HepG2 (cell line): ENCODE data around the gene CCND2. TPM values are rescaled to one million over a fixed set of nuclear protein-coding genes. Genes with fewer than 3 reads are reported as not detected.
A peak's percentile ranks its signal among the peaks of the same experiment; 100 is the strongest.

Experiments used
- ATAC-seq: fragments of 200-7000 bp; cut with Tn5 transposase; 3 replicates; pipeline ENCODE4 v1.9.1; 2020; ENCODE audit warnings: mild to moderate bottlenecking, moderate library complexity
- BruUV-seq: library from RNA; stranded (reverse); fragments of 400-500 nt; replicated peaks from 2 replicates; lab custom pipeline; 2021; lab: Mats Ljungman, UMichigan
- CTCF ChIA-PET: fragments of 300-600 bp; formaldehyde crosslinking; extraction: SDS; loops from one replicate; lab custom pipeline; 2021; ENCODE audit warnings: low total read pairs, inconsistent platforms, low intra/inter-chr PET ratio; lab: Yijun Ruan, JAX
- POLR2A ChIA-PET: fragments of 350-600 bp; sonication (Branson Sonifier 250); formaldehyde crosslinking; loops from one replicate; lab custom pipeline; 2020; ENCODE audit warnings: antibody characterized with exemption, inconsistent platforms; lab: Yijun Ruan, JAX
- DNase-seq: peaks from one replicate; pipeline ENCODE4 v3.0.0-alpha.2; 2015; ENCODE audit warnings: low spot score
- FAIRE-seq: peaks from 3 replicates; lab custom pipeline; 2011; peaks lifted over from hg19 to GRCh38; lab: Jason Lieb, UNC
- H2AFZ ChIP-seq: one replicate; pipeline ENCODE4 v1.6.1; 2011; ENCODE audit warnings: low read length, inconsistent platforms
- H3K27ac ChIP-seq: fragments of 300-600 bp; 3 replicates; pipeline ENCODE4 v1.8.0; 2011; ENCODE audit warnings: mixed run types, mild to moderate bottlenecking, mixed read lengths, low read length, inconsistent platforms; ENCODE audit not compliant: insufficient read depth; ENCODE audit errors: extremely low read length
- H3K27me3 ChIP-seq, 2 experiments: fragments of 200-600 bp in 1 of 2; 2 replicates in 1 of 2; 3 replicates in 1 of 2; pipeline versions ENCODE4 v1.6.0 to v1.8.0; 2011; ENCODE audit warnings: low read length in 2 of 2, mild to moderate bottlenecking in 2 of 2, moderate library complexity in 2 of 2, inconsistent platforms in 1 of 2; ENCODE audit not compliant: insufficient read depth in 2 of 2, control insufficient read depth in 1 of 2
- H3K36me3 ChIP-seq, 2 experiments: fragments of 200-600 bp in 1 of 2; replicated peaks in 1 of 2; 2 replicates in 1 of 2; 3 replicates in 1 of 2; pipeline versions ENCODE4 v1.5.1 to v1.8.0; 2011; ENCODE audit warnings: low read length in 2 of 2, inconsistent platforms in 1 of 2; ENCODE audit not compliant: insufficient read depth in 2 of 2, control insufficient read depth in 1 of 2
- H3K4me1 ChIP-seq: 2 replicates; pipeline ENCODE4 v1.5.1; 2012; ENCODE audit warnings: low read length, inconsistent platforms; ENCODE audit not compliant: insufficient read depth
- H3K4me2 ChIP-seq: 2 replicates; pipeline ENCODE4 v1.6.0; 2011; ENCODE audit warnings: low read depth, low read length, inconsistent platforms
- H3K4me3 ChIP-seq, 3 experiments: fragments of 200-600 bp in 1 of 3; sonication (generic), shearing (Covaris generic) in 1 of 3; replicated peaks in 1 of 3; 2 replicates each; pipeline ENCODE4 v1.5.1; 2011 to 2016; ENCODE audit warnings: low read length in 3 of 3, inconsistent platforms in 2 of 3, low read depth in 2 of 3, mild to moderate bottlenecking in 2 of 3, control low read depth in 1 of 3, mixed read lengths in 1 of 3; ENCODE audit not compliant: insufficient read depth in 1 of 3
- H3K79me2 ChIP-seq: one replicate; pipeline ENCODE4 v1.6.1; 2011; ENCODE audit warnings: low read length, inconsistent platforms; ENCODE audit not compliant: insufficient read depth
- H3K9ac ChIP-seq: 2 replicates; pipeline ENCODE4 v1.6.0; 2011; ENCODE audit warnings: mild to moderate bottlenecking, low read depth, low read length, inconsistent platforms; ENCODE audit not compliant: insufficient read depth
- H3K9me3 ChIP-seq: 2 replicates; pipeline ENCODE4 v1.5.1; 2012; ENCODE audit warnings: mild to moderate bottlenecking, low read length
- H4K20me1 ChIP-seq: 2 replicates; pipeline ENCODE4 v1.6.0; 2011; ENCODE audit warnings: inconsistent platforms, mild to moderate bottlenecking, low read length, moderate library complexity; ENCODE audit not compliant: insufficient read depth
- ATF7 ChIP-seq, 2 experiments: fragments of 450-650 bp in 1 of 2; sonication (generic) in 1 of 2; formaldehyde crosslinking in 1 of 2; IDR thresholded peaks; 2 replicates each; pipeline versions ENCODE4 v1.4.0 to v1.6.1; 2016 to 2020; ENCODE audit warnings: antibody characterized with exemption in 1 of 2, mild to moderate bottlenecking in 1 of 2, missing genetic modification reagents in 1 of 2
- FIP1L1 ChIP-seq: fragments of 200-400 bp; formaldehyde crosslinking; IDR thresholded peaks from 2 replicates; pipeline ENCODE4 v1.6.1; 2018; ENCODE audit warnings: low read depth, mild to moderate bottlenecking, low read length, moderate library complexity, borderline replicate concordance; ENCODE audit not compliant: insufficient read depth
- HDAC2 ChIP-seq: sonication (generic); formaldehyde crosslinking; IDR thresholded peaks from 2 replicates; pipeline ENCODE4 v1.4.0; 2020; ENCODE audit warnings: missing genetic modification reagents
- HNF1B ChIP-seq: sonication (generic); formaldehyde crosslinking; IDR thresholded peaks from 2 replicates; pipeline ENCODE4 v1.5.1; 2020; ENCODE audit warnings: mild to moderate bottlenecking, moderate library complexity, missing genetic modification reagents
- KDM3A ChIP-seq: IDR thresholded peaks from 2 replicates; pipeline ENCODE4 v1.6.1; 2018; ENCODE audit warnings: low read depth, missing compliant biosample characterization
- NR1H2 ChIP-seq: sonication (generic); formaldehyde crosslinking; IDR thresholded peaks from 2 replicates; pipeline ENCODE4 v1.8.1; 2022; ENCODE audit warnings: low read depth, missing genetic modification reagents, borderline replicate concordance
- THRA ChIP-seq: sonication (generic); formaldehyde crosslinking; IDR thresholded peaks from 2 replicates; pipeline ENCODE4 v1.4.0; 2020; ENCODE audit warnings: missing genetic modification reagents, borderline replicate concordance
- ZNF143 ChIP-seq: sonication (generic); formaldehyde crosslinking; IDR thresholded peaks from 2 replicates; pipeline ENCODE4 v1.4.0; 2020; ENCODE audit warnings: missing genetic modification reagents
- ZNF333 ChIP-seq: sonication (generic); formaldehyde crosslinking; IDR thresholded peaks from 2 replicates; pipeline ENCODE4 v1.4.0; 2020; ENCODE audit warnings: mild to moderate bottlenecking, missing genetic modification reagents, borderline replicate concordance
- ZNF614 ChIP-seq: IDR thresholded peaks from 2 replicates; pipeline ENCODE4 v1.6.1; 2018; ENCODE audit warnings: missing biosample characterization, missing genetic modification reagents, inconsistent platforms, borderline replicate concordance
- ZNF615 ChIP-seq: sonication (generic); formaldehyde crosslinking; IDR thresholded peaks from 2 replicates; pipeline ENCODE4 v1.5.0; 2020; ENCODE audit warnings: mild to moderate bottlenecking, missing genetic modification reagents, borderline replicate concordance
- WGBS: methylation state at CpG from one replicate; pipeline ENCODE4 v1.1.6; 2017; ENCODE audit warnings: low lambda C conversion rate; 5-methylcytosine and 5-hydroxymethylcytosine counted together
- in situ Hi-C: cut with HindIII; loops from 2 replicates; pipeline ENCODE4 v1.10.0; 2017; ENCODE audit warnings: low pct_unique_long_range_greater_than_20kb; ENCODE audit not compliant: extremely low pct_ligation_motif_present
- intact Hi-C: fragments of 100-400 bp; cut with micrococcal nuclease; formaldehyde crosslinking; loops from one replicate; pipeline ENCODE4 v1.10.0; 2022; ENCODE audit not compliant: unreplicated experiment
- polyA plus RNA-seq, 8 experiments: library from polyadenylated mRNA; depleted of rRNA in 3 of 8; stranded (reverse) in 7 of 8; unstranded in 1 of 8; fragments of >200 nt; fragmentation: Illumina TruSeq in 4 of 8; extraction: Trizol in 4 of 8; gene quantifications; 2 replicates each; pipeline versions ENCODE4 v1.2.1 to v1.2.3, GENCODE V29; 2011 to 2016; ENCODE audit warnings: low read depth in 4 of 8, missing spikeins in 1 of 8, mixed read lengths in 1 of 8; ENCODE audit not compliant: insufficient read depth in 1 of 8
- total RNA-seq, 5 experiments: library from RNA; depleted of rRNA; stranded (reverse); fragments of >200 nt; fragmentation: Illumina TruSeq; extraction: Trizol; gene quantifications; 2 replicates each; pipeline ENCODE4 v1.2.3, GENCODE V29; 2016; ENCODE audit warnings: low read depth in 1 of 5
- TF ChIP-seq, protein P1 (sequence below): IDR thresholded peaks from 2 replicates; pipeline ENCODE4 v1.6.1; 2016; ENCODE audit warnings: low read depth

Gene CCND2
- total and polyA plus RNA-seq, 2 of the 13 experiments (the other 11 are each of a cell fraction or from before 2014, with no cell fraction given) = 0.61 to 1.4 TPM

DNA sequence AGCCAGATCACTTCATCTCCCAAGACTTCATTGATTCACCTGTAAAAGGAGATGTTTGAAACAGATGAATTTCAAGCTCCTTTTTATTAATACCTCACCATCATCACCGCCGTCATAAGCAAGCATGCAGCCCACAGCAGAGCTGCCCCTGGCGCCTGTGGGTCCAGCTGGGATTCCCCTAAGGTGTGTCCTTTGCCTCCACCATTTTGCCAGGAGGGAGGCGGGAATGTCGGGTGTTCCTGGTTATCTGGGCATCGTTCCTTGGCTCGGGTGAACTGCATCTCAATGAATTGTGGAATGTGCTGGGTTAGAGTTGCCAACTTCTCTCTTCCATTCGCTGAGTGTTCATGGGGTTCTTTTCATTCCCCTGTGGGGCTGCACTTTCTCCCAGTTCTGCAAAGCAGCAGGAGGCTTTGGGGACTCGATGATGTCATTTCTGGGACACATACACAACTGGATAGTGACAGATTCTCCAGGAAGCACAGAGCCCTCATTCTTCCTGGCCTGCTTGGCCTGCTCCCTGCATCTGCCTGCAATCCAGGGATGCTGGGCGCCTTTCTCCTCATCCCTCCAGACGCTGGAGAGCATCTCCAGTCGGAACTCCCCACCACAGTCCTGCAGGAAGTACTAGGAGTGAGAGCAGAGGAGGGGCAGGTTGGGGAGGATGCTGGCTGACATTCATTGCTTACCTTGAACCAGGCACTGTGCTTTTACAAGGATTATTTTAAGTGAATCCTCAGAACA is 10.1 kb downstream of the CCND2 start:
- Histone ChIP-seq H2AFZ (no peak overlapping the region), H3K4me3 (no peak overlapping the region), H3K79me2 (no peaks in the 10 kb centered on the region), H3K36me3 (no peaks in the 10 kb centered on the region), H3K4me1 (peaks cover 8% of the 10 kb centered on the region; the same call in 1 of the 2 replicates), H3K27ac (no peak overlapping the region), H3K27me3 (peaks cover 6 to 55% of the 10 kb centered on the region in 2 experiments; a peak in 4 of 5 replicates), H3K9ac (no peak overlapping the region), H4K20me1 (no peaks in the 10 kb centered on the region), H3K9me3 (no peaks in the 10 kb centered on the region), H3K4me2 (no peak overlapping the region)
- FAIRE-seq (no peak), DNase-seq (no peak), ATAC-seq (no peak)
- TF ChIP-seq ATF7 (IDR thresholded peaks at IDR 0.05) = peak; percentile 61
- no peak for TF ChIP-seq ATF7 (CRISPR knock-in tag; IDR thresholded peaks at IDR 0.05)
- no peak for TF ChIP-seq KDM3A (CRISPR knock-in tag)
- POLR2A ChIA-PET = no interaction called here
- intact Hi-C loops = no loop called here
- in situ Hi-C loops = no loop called here
- BruUV-seq = no TSS peak
- CTCF ChIA-PET = no interaction called here
- 23% methylated on average over 7 of the region's 12 CpGs for WGBS

- no peak overlapping the region for H3K4me3 ChIP-seq
- no TSS peak for BruUV-seq
- H2AFZ ChIP-seq = no peak overlapping the region
- H3K27me3 ChIP-seq = peaks cover 6 to 59% of the 10 kb centered on the region in 2 experiments; a peak in 4 of 5 replicates
- H3K36me3 ChIP-seq = no peaks in the 10 kb centered on the region
- H4K20me1 ChIP-seq = no peaks in the 10 kb centered on the region
- FAIRE-seq = no peak
- H3K27ac ChIP-seq = no peak overlapping the region
- no peak for DNase-seq
- intact Hi-C loops (no loop called here), in situ Hi-C loops (no loop called here)
- ATAC-seq = no peak
- CTCF ChIA-PET = no interaction called here
- H3K9ac ChIP-seq = no peak overlapping the region
- peaks cover 8% of the 10 kb centered on the region; the same call in 1 of the 2 replicates for H3K4me1 ChIP-seq
- 15% methylated on average over 2 of the region's 4 CpGs for whole genome bisulfite sequencing
- H3K4me2 ChIP-seq = no peak overlapping the region
- POLR2A ChIA-PET = no interaction called here
- H3K79me2 ChIP-seq = no peaks in the 10 kb centered on the region
- H3K9me3 ChIP-seq = no peaks in the 10 kb centered on the region
- TF ChIP-seq HDAC2 (CRISPR knock-in tag) (no peak), NR1H2 (CRISPR knock-in tag) (no peak), ZNF333 (CRISPR knock-in tag) (no peak), ZNF615 (no peak), HNF1B (CRISPR knock-in tag) (no peak), ZNF143 (no peak), THRA (CRISPR knock-in tag) (no peak), ZNF614 (CRISPR knock-in tag) (no peak), FIP1L1 (no peak)
- TF ChIP-seq, protein P1, sequence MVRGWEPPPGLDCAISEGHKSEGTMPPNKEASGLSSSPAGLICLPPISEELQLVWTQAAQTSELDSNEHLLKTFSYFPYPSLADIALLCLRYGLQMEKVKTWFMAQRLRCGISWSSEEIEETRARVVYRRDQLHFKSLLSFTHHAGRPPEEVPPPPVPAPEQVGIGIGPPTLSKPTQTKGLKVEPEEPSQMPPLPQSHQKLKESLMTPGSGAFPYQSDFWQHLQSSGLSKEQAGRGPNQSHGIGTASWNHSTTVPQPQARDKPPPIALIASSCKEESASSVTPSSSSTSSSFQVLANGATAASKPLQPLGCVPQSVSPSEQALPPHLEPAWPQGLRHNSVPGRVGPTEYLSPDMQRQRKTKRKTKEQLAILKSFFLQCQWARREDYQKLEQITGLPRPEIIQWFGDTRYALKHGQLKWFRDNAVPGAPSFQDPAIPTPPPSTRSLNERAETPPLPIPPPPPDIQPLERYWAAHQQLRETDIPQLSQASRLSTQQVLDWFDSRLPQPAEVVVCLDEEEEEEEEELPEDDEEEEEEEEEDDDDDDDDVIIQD (CRISPR knock-in tag) = no peak
Observed at GRCh38 chr12:4284306-4284705, 10.7 kb downstream of the CCND2 start.
